ENCODE data around the gene C1QTNF8.

C1QTNF8 gene

GRCh38 chr16:1107731-1108130 lies 11.7 kb upstream of the C1QTNF8 start:
- no peak for DNase-seq

DNA sequence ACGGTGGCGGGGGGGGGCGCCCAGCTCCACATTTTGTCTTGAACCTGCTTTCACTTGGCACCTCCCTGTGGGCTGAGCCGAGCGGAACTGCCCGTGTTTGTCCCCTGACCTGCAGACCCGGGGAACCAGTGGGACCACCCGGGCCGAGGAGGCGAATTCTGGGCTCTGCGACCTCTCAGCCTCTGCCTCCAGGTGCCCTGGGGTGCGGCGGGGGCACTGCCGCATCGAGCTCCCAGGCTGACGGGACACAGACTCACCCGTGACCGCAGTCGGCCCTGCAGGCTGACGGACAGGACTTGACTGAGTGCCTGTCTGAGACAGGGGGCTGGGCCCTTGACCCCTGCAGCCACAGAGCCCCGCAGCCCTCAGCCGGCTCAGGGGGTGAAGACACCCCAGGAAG lies 11.1 kb upstream of the C1QTNF8 start:
- DNase-seq, result no peak

GRCh38 chr16:1106659-1107058 lies 10.6 kb upstream of the C1QTNF8 start:
- no peak for DNase-seq

GRCh38 chr16:1105888-1106620 lies 10.0 kb upstream of the C1QTNF8 start:
- DNase-seq, result peak in 2 of 5 donors; percentile 24 to 27

GRCh38 chr16:1103636-1103980 lies 7.6 kb upstream of the C1QTNF8 start:
- DNase-seq, result no peak

GRCh38 chr16:1102921-1103635 lies 7.0 kb upstream of the C1QTNF8 start:
- DNase-seq, result peak; percentile 43 to 66 (median 55)

DNA sequence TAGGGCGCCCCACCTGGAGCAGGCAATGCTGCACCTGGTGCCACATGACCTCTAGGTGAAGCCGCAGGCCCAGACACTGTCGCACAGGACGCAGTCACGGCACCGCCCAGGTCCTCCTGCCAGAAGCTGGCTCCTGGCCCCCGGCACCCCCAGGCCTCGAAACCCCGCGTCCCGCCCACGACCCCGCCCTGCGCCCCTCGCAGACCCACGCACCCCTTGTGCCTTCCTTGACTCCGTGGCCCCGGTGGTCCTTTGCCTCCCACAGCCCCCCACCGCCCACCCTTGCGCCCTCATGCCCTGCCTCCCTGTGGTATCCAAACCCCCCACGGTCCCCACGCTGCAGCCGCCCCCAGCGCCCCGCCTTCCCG lies 6.3 kb upstream of the C1QTNF8 start:
- DNase-seq, result no peak

DNA sequence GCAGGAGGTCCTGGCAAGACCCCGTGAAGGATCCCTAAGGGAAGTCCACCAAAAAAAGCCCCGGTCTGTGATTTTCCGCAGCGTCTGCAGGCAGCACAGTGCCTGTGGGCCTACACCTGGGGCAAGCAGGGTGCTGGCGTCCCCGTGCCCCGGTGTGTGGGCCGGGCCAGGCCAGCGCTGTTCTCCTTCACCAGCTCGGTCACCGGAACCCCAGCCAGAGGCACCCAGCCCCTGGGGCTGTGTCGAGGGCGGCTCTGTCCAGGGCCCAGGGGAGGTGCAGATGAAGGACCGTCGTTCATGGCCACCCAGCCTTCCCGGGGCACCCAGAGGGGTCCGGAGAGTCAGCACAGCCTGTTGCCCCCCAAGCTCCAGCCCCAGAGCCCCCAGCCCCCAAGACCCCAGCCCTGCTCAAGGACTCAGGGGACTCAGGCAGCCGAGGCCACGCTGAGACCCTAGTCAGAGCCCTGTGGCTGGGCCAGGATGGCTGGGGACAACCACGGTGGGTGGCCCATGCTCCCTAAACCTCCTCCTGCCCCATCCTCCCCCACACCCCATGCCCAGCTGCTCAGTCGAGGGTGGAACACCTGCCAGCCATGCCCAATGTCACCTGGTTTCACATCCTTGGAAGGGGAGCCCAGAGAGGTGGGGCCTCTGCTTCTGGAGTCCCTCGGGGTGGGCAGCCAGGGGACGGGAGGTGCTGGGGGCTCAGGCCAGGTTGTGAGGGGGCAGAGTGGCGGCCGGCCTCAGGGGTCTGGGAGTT lies 5.7 kb upstream of the C1QTNF8 start:
- DNase-seq, result no peak

- DNase-seq, result no peak
Observed at GRCh38 chr16:1101133-1101532, 5.1 kb upstream of the C1QTNF8 start.

GRCh38 chr16:1100084-1100800 lies 4.2 kb upstream of the C1QTNF8 start:
- DNase-seq, result no peak

DNA sequence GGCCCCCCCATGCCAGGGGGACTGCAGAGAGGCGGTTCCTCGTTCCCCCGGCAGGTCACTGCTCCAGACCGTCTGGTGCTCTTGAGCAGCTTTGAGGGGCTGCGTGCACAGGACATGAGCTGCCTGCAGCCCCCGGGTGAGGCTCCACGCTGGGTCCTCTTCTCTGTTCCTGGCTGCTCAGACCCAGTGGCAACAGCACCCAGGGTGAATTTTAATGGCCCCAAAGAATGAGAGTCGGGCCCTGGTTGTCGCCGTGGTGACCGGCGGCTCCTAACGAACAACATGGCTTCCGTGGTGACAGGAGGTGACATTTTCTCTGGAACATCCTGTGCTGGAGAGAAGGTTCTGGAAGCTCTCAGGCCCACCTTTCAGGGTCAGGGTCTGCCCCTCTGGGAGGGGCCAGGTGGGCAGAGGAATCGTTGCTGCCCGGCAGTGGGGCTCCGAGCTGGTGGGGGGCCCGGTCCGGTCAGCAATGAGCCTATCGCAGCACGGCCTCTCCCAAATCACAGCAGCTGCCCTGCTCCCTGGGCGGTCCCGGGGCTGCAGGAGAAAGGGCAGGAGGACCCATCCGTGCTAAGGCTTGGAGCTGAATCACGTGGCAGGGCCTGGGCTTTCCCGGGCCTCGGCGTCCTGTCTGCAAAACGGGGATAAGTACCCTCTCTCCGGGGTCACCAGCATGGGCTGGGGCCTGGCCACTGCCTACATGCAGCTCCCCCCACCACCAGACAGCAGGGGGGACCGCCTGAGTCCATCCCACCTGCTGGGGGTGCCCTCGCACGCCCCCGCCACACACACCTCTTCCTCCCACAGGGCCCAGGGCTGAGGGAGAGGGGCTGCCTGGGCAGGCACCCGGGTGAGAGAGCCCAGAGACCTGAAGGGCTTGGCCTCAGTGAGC lies 3.4 kb upstream of the C1QTNF8 start:
- DNase-seq, result no peak

GRCh38 chr16:1098266-1098991 lies 2.4 kb upstream of the C1QTNF8 start:
- DNase-seq, result no peak

DNA sequence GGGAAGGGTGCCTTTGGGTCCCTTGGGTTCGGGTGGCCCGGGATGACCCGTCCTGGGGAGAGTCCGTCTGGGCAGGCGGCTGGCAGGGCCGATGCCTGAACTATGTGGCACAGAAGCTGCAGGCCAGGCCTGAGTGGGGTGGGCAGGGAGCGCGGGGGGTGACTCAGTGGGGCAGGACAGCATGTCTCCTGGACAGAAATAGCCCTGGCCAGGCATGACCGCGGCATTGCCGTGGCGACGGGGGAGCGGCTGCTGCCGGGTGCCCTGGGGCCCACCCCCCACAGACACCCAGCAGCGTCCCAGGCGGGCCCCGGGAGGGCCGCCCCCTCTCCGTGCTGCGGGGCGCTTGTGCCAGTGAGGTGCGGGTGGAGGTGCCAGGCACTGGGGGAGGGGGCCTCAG lies 1.8 kb upstream of the C1QTNF8 start:
- DNase-seq, result no peak

DNA sequence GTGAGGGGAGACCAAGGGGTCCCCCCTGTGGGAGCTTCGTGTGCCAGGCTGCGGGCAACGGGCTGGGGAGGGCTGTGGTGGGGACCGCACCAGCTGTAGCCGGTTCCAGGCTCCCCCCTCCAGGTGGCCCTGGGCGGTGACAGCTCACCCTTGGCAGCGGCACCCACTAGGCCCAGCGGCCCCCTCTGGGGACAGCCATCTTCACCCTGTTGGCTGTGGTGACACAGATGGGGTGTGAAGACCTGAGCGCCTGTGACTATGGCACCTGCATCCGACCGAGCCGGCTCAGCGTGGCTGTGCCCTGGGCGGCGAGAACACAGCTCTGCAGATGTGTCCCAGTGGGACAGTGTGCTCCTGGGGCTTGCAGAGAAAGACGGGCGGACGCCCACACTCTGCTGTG lies 1.1 kb upstream of the C1QTNF8 start:
- DNase-seq, result no peak

DNA sequence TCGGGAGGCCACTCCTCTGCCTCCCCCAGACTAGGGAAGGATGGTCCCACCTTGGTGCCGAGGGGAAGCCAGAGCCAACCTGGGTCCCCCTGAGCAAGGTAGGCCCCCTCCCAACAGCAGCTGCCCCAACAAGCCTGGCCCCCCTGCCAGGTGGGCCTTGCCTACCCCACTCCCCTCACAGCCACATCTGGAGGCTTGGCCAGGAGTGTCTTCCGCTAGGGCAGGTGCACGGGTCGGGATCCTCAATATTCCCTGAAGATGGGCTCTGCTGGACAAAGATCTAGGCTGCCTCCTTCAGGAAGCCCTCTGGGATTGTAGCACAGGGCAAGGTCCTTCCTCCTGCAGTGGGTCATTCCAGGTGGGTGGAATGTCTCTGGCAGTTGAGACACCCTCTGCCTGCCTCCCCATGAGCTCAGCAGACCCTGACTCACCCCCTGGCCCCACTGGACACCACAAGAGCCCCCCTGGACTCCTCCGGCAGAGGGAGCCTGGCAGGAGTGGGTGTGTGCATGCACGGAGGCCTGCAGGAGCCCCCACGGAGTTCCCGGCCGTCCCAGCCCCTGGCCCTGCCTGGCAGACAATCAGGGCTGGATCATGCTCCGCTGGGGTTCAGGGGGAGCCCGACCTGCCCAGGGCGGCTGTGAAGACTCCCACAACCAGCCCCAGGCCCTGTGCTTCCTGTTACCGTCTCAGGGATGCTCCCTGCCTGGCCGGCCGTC lies 435 bp downstream of the C1QTNF8 start:
- no peak for DNase-seq

GRCh38 chr16:1094601-1095449 lies 1.2 kb downstream of the C1QTNF8 start:
- DNase-seq, result no peak

DNA sequence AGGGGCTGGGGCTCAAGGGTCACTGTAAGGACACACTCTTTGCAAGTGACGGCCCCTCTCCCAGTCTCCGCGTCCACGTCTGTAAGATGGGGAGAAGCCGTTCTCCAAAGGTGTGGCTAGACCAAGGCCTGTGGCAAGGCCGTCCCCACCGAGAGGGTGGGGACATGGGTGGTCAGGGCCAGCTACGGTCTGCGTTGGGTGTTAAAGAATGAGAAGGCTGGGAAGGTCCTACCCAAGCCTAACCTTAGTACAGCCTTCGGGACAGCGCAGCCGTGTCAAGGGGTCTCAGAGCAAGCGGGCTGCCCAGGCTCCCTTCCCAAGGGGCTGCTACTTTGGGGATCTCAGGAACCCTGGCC lies 1.9 kb downstream of the C1QTNF8 start:
- DNase-seq, result no peak

DNA sequence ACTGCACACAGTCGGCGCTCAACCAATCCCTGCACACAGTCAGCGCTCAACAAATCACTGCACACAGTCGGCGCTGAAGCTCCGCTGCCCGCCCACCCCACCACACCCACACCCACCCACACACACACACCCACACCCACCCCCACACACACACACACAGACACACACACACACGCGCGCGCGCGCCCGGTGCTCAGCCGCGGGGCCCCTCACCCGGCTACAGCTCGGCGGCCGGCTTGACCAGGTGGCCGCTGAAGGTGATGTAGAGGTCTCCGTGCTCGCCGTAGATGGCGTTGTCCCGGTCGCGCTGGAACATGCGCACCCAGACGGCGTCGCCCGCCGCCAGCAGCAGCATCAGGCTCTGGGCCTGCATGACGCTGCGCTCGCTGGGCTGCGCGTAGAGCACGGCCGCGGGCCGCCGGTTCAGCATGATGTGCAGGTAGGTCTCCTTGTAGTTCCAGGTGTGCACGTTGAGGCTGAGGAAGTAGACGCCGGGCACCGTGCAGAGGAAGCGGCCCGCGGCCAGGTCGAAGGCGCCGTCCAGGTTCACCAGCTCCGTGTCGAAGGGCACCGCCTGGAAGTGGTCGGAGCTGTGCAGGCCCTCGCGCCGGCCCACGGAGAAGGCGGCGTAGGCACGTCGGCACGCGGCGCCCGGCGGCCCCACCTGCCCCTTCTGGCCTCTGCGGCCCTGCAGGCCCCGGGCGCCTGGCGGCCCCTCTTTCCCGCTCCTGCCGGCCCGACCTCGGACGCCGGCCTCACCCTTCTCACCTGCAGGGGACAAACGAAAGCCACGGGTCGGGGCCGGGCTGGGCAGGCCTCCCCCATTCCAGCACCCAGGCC lies 2.5 kb downstream of the C1QTNF8 start:
- DNase-seq, result peak in 1 of 5 donors; percentile 51
